Subcutaneous abdominal adipose tissue (tissue), 5 donors: ENCODE measurements around the gene ARL14EP.

Experiments used
- H3K27ac ChIP-seq: one replicate; pipeline ENCODE4 v1.7.0; 2013; ENCODE audit warnings: low read depth, mild to moderate bottlenecking, inconsistent platforms, low read length, moderate library complexity
- H3K27me3 ChIP-seq, 5 donors: one replicate each; pipeline ENCODE4 v1.7.0; 2013; ENCODE audit warnings: low read length in 5 of 5, inconsistent platforms in 1 of 5; ENCODE audit not compliant: control insufficient read depth in 5 of 5, insufficient read depth in 4 of 5
- H3K36me3 ChIP-seq, 5 donors: one replicate each; pipeline ENCODE4 v1.7.0; 2013; ENCODE audit warnings: low read length in 5 of 5; ENCODE audit not compliant: control insufficient read depth in 5 of 5, insufficient read depth in 5 of 5
- H3K4me1 ChIP-seq, 5 donors: one replicate each; pipeline ENCODE4 v1.7.0; 2013; ENCODE audit warnings: low read length in 5 of 5, mild to moderate bottlenecking in 3 of 5, moderate library complexity in 1 of 5; ENCODE audit not compliant: control insufficient read depth in 5 of 5, insufficient read depth in 5 of 5
- H3K4me3 ChIP-seq, 5 donors: one replicate each; pipeline ENCODE4 v1.7.0; 2013; ENCODE audit warnings: low read length in 5 of 5, low read depth in 1 of 5
- H3K9ac ChIP-seq, 5 donors: one replicate each; pipeline ENCODE4 v1.7.0; 2013; ENCODE audit warnings: low read length in 5 of 5, mild to moderate bottlenecking in 4 of 5, moderate library complexity in 3 of 5
- H3K9me3 ChIP-seq, 5 donors: one replicate each; pipeline ENCODE4 v1.7.0; 2013; ENCODE audit warnings: low read length in 5 of 5; ENCODE audit not compliant: control insufficient read depth in 5 of 5
- donor health status: healthy.
- donor health status: healthy.
- donor health status: healthy.
- donor health status: healthy.
- donor health status: healthy.

The ARL14EP gene

DNA sequence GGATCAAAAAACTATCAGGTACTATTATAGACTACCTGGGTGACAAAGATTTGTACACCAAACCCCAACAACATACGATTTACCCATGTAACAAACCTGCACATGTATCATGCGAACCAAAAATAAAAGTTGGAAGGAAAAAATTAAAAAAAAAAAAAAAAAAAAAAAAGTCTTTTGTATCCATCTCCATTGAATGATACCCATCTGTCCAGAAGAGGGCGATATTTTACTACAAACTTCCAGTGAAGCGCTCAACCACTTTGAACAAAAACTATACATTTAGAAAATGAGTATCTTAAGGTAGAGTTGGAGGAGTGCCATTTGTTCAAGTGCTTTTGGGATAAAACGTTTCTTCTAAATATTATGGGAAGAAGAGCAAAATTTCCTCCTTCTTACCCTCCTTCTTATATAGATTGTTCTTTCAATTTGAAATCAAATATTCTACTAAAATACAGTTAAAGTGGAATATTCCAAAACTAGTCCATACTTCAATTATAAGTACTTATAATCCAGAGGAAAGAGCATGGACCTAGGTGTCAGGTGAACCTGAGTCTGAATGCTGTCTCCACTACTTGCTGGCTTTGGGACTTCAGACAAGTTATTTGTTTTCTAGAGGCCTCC lies 23.3 kb downstream of the ARL14EP start:
- Histone ChIP-seq H3K9ac (no peak overlapping the region), H3K4me3 (no peak overlapping the region), H3K27me3 (no peaks in the 10 kb centered on the region), H3K9me3 (no peaks in the 10 kb centered on the region), H3K4me1 (peaks cover 0 to 3% (median 0%) of the 10 kb centered on the region in 5 donors), H3K27ac (no peak overlapping the region), H3K36me3 (no peaks in the 10 kb centered on the region)

DNA sequence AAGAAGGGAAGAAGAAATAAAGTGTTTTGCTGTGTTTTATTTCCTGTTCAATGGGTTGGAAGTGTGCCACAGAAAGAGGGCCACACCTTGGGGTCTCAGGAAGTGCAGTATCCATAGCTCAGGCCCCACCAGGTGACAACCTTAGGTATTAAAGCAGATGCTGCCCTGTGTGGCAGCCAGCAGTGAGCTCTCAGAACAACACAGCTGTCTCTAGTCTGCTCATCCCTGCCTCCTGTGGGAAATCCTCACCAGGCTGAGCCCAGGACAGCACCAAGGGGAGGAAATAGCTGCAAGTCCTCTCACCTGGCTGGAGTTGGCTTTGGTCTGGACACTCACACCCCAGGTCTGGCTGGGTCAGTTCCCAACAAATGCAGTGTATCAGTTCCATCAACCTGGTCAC lies 25.1 kb downstream of the ARL14EP start:
- no peaks in the 10 kb centered on the region for H3K9me3 ChIP-seq
- H3K4me1 ChIP-seq, result no peaks in the 10 kb centered on the region
- no peak overlapping the region for H3K9ac ChIP-seq
- no peak overlapping the region for H3K27ac ChIP-seq
- no peaks in the 10 kb centered on the region for H3K27me3 ChIP-seq
- no peak overlapping the region for H3K4me3 ChIP-seq
- H3K36me3 ChIP-seq, result no peaks in the 10 kb centered on the region

DNA sequence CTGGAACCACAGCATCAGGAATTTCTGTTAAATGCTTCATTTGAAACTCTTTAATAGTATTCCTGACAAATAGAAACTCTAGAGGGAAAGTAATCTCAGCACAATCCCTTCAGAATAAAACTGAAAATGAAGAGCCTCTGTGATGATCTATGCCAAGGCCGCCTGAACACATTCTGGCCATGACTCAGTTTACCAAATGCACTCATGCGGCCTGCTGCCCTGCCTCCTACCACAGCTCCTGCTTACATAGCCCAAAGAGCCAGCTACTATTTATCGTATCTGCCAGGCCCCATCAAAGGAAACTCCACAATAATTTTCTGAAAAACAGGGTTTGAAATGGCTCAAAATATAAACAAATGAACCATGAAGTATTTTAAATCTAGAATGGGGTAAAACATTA lies 27.0 kb downstream of the ARL14EP start:
- Histone ChIP-seq H3K27me3 (no peaks in the 10 kb centered on the region), H3K4me1 (no peaks in the 10 kb centered on the region), H3K9me3 (no peaks in the 10 kb centered on the region), H3K27ac (no peak overlapping the region), H3K36me3 (no peaks in the 10 kb centered on the region), H3K4me3 (no peak overlapping the region), H3K9ac (no peak overlapping the region)

DNA sequence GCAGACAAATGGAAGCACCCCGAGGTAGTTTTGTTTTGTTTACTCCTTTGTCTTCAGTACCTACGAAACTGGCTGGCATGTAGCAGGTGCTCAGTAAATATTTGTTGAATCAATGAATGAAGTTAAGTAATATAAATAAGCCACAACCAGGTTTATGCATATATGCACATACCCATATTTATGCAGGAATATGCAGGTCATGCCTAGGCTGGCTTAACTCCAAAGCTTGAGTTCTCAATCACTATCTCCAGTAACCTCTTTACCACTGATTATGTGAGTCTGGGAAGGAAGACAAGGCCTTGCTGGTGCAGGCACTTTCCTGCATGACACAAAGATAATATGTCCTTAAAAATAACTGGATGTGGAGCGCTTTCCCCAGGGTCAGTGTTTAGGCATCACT lies 27.5 kb downstream of the ARL14EP start:
- Histone ChIP-seq H3K9me3 (no peaks in the 10 kb centered on the region), H3K27me3 (no peaks in the 10 kb centered on the region), H3K27ac (no peak overlapping the region), H3K4me3 (no peak overlapping the region), H3K36me3 (no peaks in the 10 kb centered on the region), H3K4me1 (no peaks in the 10 kb centered on the region), H3K9ac (no peak overlapping the region)

DNA sequence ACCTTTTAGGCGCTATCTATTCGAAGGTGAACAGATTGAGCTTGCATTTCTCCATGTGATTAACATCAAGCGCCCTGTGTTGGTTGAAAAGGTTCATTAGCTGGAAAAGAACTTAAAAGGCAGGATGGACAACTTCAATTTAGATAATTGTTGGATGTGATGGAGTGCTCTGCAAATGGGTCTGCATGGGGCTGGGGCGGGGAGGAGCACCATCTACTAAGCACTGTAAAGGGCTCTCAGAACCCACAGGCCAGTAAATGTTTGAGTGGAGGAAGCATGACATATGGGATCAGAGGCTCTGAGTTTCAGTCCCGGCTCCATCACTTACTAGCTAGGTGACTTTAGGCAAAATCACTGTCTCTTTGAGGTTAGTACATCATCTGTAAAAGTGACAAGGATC lies 28.2 kb downstream of the ARL14EP start:
- Histone ChIP-seq H3K27me3 (no peaks in the 10 kb centered on the region), H3K27ac (no peak overlapping the region), H3K36me3 (no peaks in the 10 kb centered on the region), H3K4me3 (no peak overlapping the region), H3K9me3 (no peaks in the 10 kb centered on the region), H3K9ac (no peak overlapping the region), H3K4me1 (no peaks in the 10 kb centered on the region)

DNA sequence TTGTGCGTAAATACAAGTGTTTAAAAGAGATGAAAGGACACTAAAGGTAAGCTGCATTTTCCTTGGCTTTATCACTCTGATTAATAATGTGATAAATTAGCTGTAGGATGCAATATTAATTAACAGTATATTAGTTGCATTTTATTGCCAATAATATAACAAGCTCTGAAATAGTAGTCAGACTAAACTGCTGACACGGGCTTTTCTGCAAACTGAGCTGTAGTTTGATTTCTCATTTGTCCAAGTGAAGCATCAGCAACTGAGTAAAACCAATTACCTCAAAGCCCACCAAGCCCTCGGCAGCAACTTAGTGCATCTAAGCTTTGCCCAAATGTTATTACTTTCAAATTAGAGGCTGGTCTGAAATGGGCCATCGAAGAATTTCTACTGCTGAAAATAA lies 33.5 kb downstream of the ARL14EP start:
- no peaks in the 10 kb centered on the region for H3K27me3 ChIP-seq
- no peaks in the 10 kb centered on the region for H3K36me3 ChIP-seq
- no peak overlapping the region for H3K9ac ChIP-seq
- H3K9me3 ChIP-seq, result no peaks in the 10 kb centered on the region
- no peak overlapping the region for H3K4me3 ChIP-seq
- no peaks in the 10 kb centered on the region for H3K4me1 ChIP-seq
- no peak overlapping the region for H3K27ac ChIP-seq

DNA sequence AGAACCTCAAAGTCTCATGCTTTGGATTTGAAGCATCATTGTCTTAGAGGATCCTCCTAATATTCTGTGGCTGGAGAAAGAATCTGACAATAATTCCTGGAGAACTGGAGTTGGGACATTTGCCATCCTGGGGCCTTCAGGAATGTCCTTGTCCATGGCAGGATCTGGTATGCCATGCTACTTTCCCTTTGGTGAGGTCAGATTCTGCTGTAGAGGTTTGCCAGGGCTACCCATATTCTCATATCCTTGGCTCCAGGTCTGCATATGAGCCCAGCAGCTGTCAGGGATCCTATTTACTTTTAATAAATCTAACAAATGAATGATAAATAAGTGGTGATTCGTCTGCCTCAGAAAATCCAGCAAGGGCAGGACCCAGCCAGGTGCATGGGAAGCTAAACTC lies 35.0 kb downstream of the ARL14EP start:
- no peaks in the 10 kb centered on the region for H3K9me3 ChIP-seq
- H3K36me3 ChIP-seq, result no peaks in the 10 kb centered on the region
- no peak overlapping the region for H3K9ac ChIP-seq
- H3K27ac ChIP-seq, result no peak overlapping the region
- no peak overlapping the region for H3K4me3 ChIP-seq
- no peaks in the 10 kb centered on the region for H3K4me1 ChIP-seq
- no peaks in the 10 kb centered on the region for H3K27me3 ChIP-seq

DNA sequence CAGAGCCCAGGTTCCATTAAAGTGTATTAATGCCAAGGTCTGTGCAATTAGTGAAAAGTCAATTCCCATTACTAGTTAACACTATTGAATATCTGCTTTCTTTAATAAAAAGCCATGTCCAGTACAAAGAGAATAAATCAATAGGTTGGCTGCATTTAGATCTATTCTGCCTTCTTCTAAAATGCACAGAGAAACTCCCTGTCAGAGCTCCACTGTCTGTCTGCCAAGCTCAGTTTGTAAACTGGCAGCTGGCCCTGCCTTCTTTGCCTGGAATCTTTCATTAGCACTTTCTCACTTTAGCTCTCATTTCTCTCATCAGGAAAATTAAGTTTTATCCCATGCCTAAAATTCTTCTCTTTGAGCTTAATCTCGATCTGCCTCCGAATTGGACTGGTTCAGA lies 35.6 kb downstream of the ARL14EP start:
- H3K4me1 ChIP-seq, result no peaks in the 10 kb centered on the region
- H3K36me3 ChIP-seq, result no peaks in the 10 kb centered on the region
- no peak overlapping the region for H3K9ac ChIP-seq
- H3K27me3 ChIP-seq, result no peaks in the 10 kb centered on the region
- no peaks in the 10 kb centered on the region for H3K9me3 ChIP-seq
- no peak overlapping the region for H3K4me3 ChIP-seq
- no peak overlapping the region for H3K27ac ChIP-seq

DNA sequence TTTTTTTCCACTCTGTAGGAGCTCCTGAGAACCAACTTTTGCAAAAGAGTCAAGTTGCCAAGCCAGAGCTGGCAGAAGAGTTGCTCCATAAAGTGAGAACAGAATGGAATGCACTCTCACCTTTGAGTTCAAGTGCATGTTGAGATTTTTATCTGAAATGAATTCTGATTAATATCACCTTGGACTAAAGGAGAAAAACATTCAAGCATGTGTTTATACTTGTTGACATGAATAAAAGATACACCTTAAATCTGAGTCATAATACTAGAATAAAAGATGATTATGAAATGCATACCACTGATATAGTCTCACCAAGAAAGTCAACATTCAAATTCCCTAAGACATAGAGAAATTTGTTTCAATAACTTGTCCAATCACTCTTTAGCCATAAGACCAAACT lies 37.8 kb downstream of the ARL14EP start:
- no peaks in the 10 kb centered on the region for H3K9me3 ChIP-seq
- H3K27ac ChIP-seq, result no peak overlapping the region
- no peak overlapping the region for H3K9ac ChIP-seq

DNA sequence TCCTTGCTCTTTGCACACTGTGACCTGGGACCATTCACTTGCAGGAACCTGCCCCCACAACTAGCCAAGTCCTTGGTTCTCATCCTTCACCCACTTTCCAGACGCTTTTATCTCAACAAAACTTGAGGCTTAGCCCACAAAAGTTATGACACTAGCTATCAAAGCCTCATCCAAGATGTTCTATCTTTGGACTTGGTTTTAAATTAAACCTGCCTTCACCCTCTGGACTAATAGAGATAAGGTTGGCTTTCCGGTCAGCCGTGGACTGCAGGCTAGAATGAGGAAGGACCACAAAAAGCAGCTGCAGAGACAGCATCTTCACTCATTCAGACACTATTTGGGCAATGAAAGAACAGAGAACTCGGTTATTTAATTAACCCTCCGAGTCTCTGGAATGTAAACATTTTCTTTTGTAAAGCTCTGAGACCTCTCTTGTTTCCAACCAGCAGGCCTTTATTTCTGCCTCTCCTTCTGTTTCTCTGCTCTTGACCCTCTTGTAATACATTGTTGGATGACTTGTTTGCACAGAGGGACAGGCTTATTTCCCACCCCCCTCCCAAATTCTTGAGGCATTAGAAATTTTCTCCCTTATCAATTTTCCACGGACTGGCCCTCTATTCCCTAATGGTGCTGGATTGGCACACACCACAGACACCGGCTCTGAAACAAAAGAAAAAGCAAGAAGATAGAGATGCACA lies 41.4 kb downstream of the ARL14EP start:
- Histone ChIP-seq H3K4me1 (no peaks in the 10 kb centered on the region), H3K4me3 (no peak overlapping the region), H3K27ac (no peak overlapping the region), H3K36me3 (no peaks in the 10 kb centered on the region), H3K9me3 (no peaks in the 10 kb centered on the region), H3K27me3 (no peaks in the 10 kb centered on the region), H3K9ac (no peak overlapping the region)

More for the DNA sequence above, 37.8 kb downstream of the ARL14EP start:
- no peaks in the 10 kb centered on the region for H3K36me3 ChIP-seq
- H3K4me1 ChIP-seq, result no peaks in the 10 kb centered on the region
- no peaks in the 10 kb centered on the region for H3K27me3 ChIP-seq
- H3K4me3 ChIP-seq, result no peak overlapping the region
